Tibial nerve (tissue), 4 donors: ENCODE data around the gene CHMP1A. TPM values are rescaled to one million over a fixed set of nuclear protein-coding genes. Genes with fewer than 3 reads are reported as not detected.
"Not testable (repeated sequence)": the region's sequence is repeated elsewhere in the genome, so short reads cannot be mapped to it uniquely, and the experiment has no call there.

Experiments
- DNase-seq, 2 donors: peaks; one replicate each; pipeline ENCODE4 v3.0.0-alpha.2; 2019; ENCODE audit warnings: low spot score in 2 of 2
- H3K27ac ChIP-seq, 4 donors: fragments of 200-600 bp; sonication (generic) in 3 of 4; one replicate each; pipeline ENCODE4 v1.5.1; 2017 to 2019; ENCODE audit warnings: mild to moderate bottlenecking in 1 of 4
- H3K27me3 ChIP-seq, 2 donors: fragments of 200-600 bp; sonication (generic) in 1 of 2; one replicate each; pipeline versions ENCODE4 v1.5.1 to v1.6.0; 2017 to 2019
- H3K36me3 ChIP-seq, 3 donors: fragments of 200-600 bp; sonication (generic); one replicate each; pipeline ENCODE4 v1.5.1; 2018 to 2019
- H3K4me1 ChIP-seq, 4 donors: fragments of 200-600 bp; sonication (generic) in 3 of 4; one replicate each; pipeline ENCODE4 v1.5.1; 2017 to 2019
- H3K4me3 ChIP-seq, 4 donors: fragments of 200-600 bp; sonication (generic) in 3 of 4; one replicate each; pipeline ENCODE4 v1.5.1; 2017 to 2019; ENCODE audit warnings: mild to moderate bottlenecking in 1 of 4, moderate library complexity in 1 of 4
- H3K9me3 ChIP-seq, 4 donors: fragments of 200-600 bp; sonication (generic) in 3 of 4; one replicate each; pipeline ENCODE4 v1.5.1; 2017 to 2019
- EP300 ChIP-seq, 2 donors: sonication (generic); formaldehyde crosslinking; IDR thresholded peaks; one replicate each; pipeline ENCODE4 v1.6.1; 2017; ENCODE audit warnings: antibody characterized with exemption in 2 of 2, mild to moderate bottlenecking in 1 of 2
- POLR2A ChIP-seq, 2 donors: fragments of 450-650 bp; IDR thresholded peaks; one replicate each; pipeline ENCODE4 v1.6.1; 2017; ENCODE audit warnings: antibody characterized with exemption in 2 of 2, mild to moderate bottlenecking in 2 of 2, moderate library complexity in 2 of 2
- WGBS, 2 donors: methylation state at CpG; one replicate each; pipeline ENCODE4 v1.1.5; 2018; 5-methylcytosine and 5-hydroxymethylcytosine counted together
- total RNA-seq, 4 donors: library from RNA; depleted of rRNA; stranded (reverse); fragments of >200 nt; gene quantifications; one replicate each; pipeline ENCODE4 v1.1.0, GENCODE V29; 2016
- TF ChIP-seq, protein P1 (sequence below), 5 experiments: fragments of 200-600 bp in 3 of 5; fragments of 450-650 bp in 2 of 5; sonication (generic) in 3 of 5; IDR thresholded peaks; one replicate each; pipeline ENCODE4 v1.5.1; 2016 to 2019; ENCODE audit warnings: antibody characterized with exemption in 5 of 5, mild to moderate bottlenecking in 3 of 5, moderate library complexity in 2 of 5

The CHMP1A gene
- total RNA-seq, 4 donors from 2014 or later: 90.0 to 109 (median 92.7) TPM

- no peaks in the 10 kb centered on the region for H3K27me3 ChIP-seq
- 14 to 17% methylated on average over 35 to 36 of the region's 42 CpGs for WGBS, 2 donors
- H3K36me3 ChIP-seq: peaks cover 0 to 30% (median 2%) of the 10 kb centered on the region in 3 donors
- H3K9me3 ChIP-seq: no peaks in the 10 kb centered on the region
- peaks cover 0 to 15% (median 4%) of the 10 kb centered on the region in 4 donors for H3K4me1 ChIP-seq
- no peak for TF ChIP-seq EP300 (IDR thresholded peaks at IDR 0.05)
- H3K27ac ChIP-seq: peak overlapping the region; percentile 63 to 96 (median 84)
- no peak for DNase-seq
- H3K4me3 ChIP-seq: peak overlapping the region; percentile 62 to 91 (median 76)
Observed at GRCh38 chr16:89687092-89687940, 29.8 kb upstream of the CHMP1A start.

GRCh38 chr16:89686520-89687091 lies 29.1 kb upstream of the CHMP1A start, which contains the start of gene CDK10:
Gene CDK10 (plus strand): TSS chr16:89686689. CDS start chr16:89686711, 22 bp downstream.
- peak in 1 of 2 donors; percentile 83 for TF ChIP-seq POLR2A (IDR thresholded peaks at IDR 0.05)
- TF ChIP-seq, protein P1, sequence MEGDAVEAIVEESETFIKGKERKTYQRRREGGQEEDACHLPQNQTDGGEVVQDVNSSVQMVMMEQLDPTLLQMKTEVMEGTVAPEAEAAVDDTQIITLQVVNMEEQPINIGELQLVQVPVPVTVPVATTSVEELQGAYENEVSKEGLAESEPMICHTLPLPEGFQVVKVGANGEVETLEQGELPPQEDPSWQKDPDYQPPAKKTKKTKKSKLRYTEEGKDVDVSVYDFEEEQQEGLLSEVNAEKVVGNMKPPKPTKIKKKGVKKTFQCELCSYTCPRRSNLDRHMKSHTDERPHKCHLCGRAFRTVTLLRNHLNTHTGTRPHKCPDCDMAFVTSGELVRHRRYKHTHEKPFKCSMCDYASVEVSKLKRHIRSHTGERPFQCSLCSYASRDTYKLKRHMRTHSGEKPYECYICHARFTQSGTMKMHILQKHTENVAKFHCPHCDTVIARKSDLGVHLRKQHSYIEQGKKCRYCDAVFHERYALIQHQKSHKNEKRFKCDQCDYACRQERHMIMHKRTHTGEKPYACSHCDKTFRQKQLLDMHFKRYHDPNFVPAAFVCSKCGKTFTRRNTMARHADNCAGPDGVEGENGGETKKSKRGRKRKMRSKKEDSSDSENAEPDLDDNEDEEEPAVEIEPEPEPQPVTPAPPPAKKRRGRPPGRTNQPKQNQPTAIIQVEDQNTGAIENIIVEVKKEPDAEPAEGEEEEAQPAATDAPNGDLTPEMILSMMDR (IDR thresholded peaks at IDR 0.05): peak in 1 of 5 experiments; percentile 50
- peak; percentile 68 to 94 for TF ChIP-seq EP300 (IDR thresholded peaks at IDR 0.05)
- Histone ChIP-seq H3K4me3 (peak within 1 kb of the TSS; percentile 62 to 91 (median 76)), H3K4me1 (peaks cover 0 to 15% (median 4%) of the 10 kb centered on the region in 4 donors), H3K27me3 (no peaks in the 10 kb centered on the region), H3K27ac (peak within 1 kb of the TSS; percentile 63 to 96 (median 84)), H3K9me3 (no peaks in the 10 kb centered on the region), H3K36me3 (peaks cover 0 to 23% (median 2%) of the 10 kb centered on the region in 3 donors)
- 0 to 1% methylated on average over 23 to 25 of the region's 67 CpGs for WGBS, 2 donors
- peak; percentile 78 to 83 for DNase-seq

DNA sequence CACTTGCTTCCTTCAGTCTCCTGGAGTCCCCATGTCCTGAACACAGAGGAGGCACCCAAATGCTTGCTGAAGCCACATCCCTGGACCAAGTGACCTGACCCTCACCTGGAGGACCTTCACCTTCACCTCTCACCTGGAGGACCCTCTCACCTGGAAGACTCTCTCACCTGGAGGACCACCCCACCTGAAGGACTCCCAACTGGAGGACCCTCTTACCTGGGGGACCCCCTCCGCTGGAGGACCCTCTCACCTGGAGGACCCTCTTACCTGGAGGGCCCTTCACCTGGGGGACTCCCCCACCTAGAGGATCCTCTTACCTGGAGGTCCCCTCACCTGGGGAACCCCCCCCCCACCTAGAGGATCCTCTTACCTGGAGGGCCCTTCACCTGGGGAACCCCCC lies 28.4 kb upstream of the CHMP1A start:
- Histone ChIP-seq H3K9me3 (no peaks in the 10 kb centered on the region), H3K27ac (no peak overlapping the region), H3K4me3 (peak overlapping the region in 1 of 4 donors; percentile 91), H3K27me3 (no peaks in the 10 kb centered on the region), H3K36me3 (peaks cover 0 to 16% (median 0%) of the 10 kb centered on the region in 3 donors), H3K4me1 (peaks cover 0 to 15% (median 4%) of the 10 kb centered on the region in 4 donors)
- TF ChIP-seq POLR2A (IDR thresholded peaks at IDR 0.05) (no peak), EP300 (IDR thresholded peaks at IDR 0.05) (no peak)
- TF ChIP-seq, protein P1 (IDR thresholded peaks at IDR 0.05): no peak
- 100% methylated on average over 1 of the region's 1 CpG for WGBS, 2 donors
- DNase-seq: no peak

GRCh38 chr16:89678258-89678657 lies 20.8 kb upstream of the CHMP1A start:
- H3K4me1 ChIP-seq: no peaks in the 10 kb centered on the region
- H3K36me3 ChIP-seq: no peaks in the 10 kb centered on the region
- H3K4me3 ChIP-seq: no peak overlapping the region
- no peaks in the 10 kb centered on the region for H3K9me3 ChIP-seq
- TF ChIP-seq EP300 (IDR thresholded peaks at IDR 0.05): no peak
- TF ChIP-seq, protein P1 (IDR thresholded peaks at IDR 0.05): no peak
- TF ChIP-seq POLR2A (IDR thresholded peaks at IDR 0.05): no peak
- no peak overlapping the region for H3K27ac ChIP-seq
- H3K27me3 ChIP-seq: no peaks in the 10 kb centered on the region
- 96 to 97% methylated on average over 2 of the region's 2 CpGs for WGBS, 2 donors
- DNase-seq: no peak

GRCh38 chr16:89672177-89672941 lies 14.9 kb upstream of the CHMP1A start:
- Histone ChIP-seq H3K27ac (no peak overlapping the region), H3K36me3 (peaks cover 0 to 4% (median 0%) of the 10 kb centered on the region in 3 donors), H3K4me1 (no peaks in the 10 kb centered on the region), H3K27me3 (no peaks in the 10 kb centered on the region), H3K9me3 (no peaks in the 10 kb centered on the region), H3K4me3 (no peak overlapping the region)
- TF ChIP-seq, protein P1 (IDR thresholded peaks at IDR 0.05): no peak
- TF ChIP-seq EP300 (IDR thresholded peaks at IDR 0.05) (no peak), POLR2A (IDR thresholded peaks at IDR 0.05) (no peak)
- 84 to 88% methylated on average over 16 of the region's 16 CpGs for WGBS, 2 donors
- no peak for DNase-seq

- not testable (repeated sequence) for H3K4me3 ChIP-seq, H3K27ac ChIP-seq, H3K36me3 ChIP-seq, H3K9me3 ChIP-seq, H3K4me1 ChIP-seq, DNase-seq, H3K27me3 ChIP-seq
- 90 to 98% methylated on average over 4 of the region's 4 CpGs for WGBS, 2 donors
Observed at GRCh38 chr16:89671565-89671964, 14.1 kb upstream of the CHMP1A start.
